Iris pigment epithelial cell (primary cell): ENCODE data around the gene CHEK2.
"Not testable (repeated sequence)": the region's sequence is repeated elsewhere in the genome, so short reads cannot be mapped to it uniquely, and the experiment has no call there.

Experiments
- DNase-seq: peaks from one replicate; pipeline ENCODE4 v3.0.0-alpha.2; 2011; ENCODE audit warnings: low read depth

Gene CHEK2

DNA sequence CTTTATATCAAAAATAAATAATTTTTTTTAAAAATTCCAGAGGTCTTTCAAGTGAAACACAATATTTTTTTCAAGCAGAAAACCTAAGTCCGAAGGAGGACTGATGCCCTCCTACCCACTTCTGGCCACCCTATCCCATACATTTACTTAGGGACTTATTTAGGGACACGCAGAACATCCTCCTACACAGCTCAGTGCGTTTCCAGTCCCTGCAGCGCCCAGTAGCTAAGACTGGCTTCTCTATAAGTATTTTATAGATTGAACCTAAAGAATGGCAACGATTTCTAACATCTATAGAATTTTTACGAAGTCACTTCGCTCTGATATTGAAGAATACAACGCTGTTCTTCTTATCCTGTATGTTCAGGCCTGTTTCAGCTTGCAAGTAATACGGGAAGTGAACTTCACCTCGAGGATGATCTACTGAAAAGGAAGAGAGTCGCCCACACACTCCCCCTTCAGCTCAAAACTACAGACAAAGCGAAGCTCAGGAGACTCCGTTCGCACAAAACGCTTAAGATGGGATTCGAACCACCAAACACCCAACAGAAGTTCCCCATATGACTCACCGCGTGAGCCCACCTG, 328 bp downstream of the CHEK2 start:
- DNase-seq: no peak

DNA sequence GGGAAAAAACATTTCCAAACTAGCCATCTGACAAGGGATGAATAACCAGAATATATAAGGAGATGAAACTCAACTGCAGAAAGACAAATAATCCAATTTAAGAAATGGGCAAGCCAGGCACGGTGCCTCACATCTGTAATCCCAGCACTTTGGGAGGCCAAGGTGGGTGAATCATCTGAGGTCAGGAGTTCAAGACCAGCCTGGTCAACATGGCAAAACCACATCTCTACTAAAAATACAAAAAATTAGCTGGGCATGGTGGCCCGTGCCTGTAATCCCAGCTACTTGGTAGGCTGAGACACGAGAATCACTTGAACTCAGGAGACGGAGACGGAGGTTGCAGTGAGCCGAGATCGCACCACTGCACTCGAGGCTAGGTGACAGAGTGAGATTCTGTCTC, 2.7 kb downstream of the CHEK2 start:
- not testable (repeated sequence) for DNase-seq

DNA sequence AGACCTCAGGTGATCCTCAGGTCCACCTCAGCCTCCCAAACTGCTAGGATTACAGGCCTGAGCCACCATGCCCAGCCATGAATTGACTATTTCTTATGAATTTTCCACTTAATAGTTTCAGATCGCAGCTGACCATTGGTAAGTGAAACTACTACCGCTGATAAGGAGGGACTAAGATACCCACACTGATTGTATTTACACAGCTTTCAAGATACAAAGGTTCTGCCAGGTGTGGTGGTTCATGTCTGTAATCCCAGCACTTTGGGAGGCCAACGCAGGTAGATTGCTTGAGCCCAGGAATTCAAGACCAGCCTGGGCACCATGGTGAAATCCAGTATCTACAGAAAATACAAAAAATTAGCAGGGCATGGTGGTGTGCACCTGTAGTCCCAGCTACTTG, 3.9 kb downstream of the CHEK2 start:
- DNase-seq: no peak

DNA sequence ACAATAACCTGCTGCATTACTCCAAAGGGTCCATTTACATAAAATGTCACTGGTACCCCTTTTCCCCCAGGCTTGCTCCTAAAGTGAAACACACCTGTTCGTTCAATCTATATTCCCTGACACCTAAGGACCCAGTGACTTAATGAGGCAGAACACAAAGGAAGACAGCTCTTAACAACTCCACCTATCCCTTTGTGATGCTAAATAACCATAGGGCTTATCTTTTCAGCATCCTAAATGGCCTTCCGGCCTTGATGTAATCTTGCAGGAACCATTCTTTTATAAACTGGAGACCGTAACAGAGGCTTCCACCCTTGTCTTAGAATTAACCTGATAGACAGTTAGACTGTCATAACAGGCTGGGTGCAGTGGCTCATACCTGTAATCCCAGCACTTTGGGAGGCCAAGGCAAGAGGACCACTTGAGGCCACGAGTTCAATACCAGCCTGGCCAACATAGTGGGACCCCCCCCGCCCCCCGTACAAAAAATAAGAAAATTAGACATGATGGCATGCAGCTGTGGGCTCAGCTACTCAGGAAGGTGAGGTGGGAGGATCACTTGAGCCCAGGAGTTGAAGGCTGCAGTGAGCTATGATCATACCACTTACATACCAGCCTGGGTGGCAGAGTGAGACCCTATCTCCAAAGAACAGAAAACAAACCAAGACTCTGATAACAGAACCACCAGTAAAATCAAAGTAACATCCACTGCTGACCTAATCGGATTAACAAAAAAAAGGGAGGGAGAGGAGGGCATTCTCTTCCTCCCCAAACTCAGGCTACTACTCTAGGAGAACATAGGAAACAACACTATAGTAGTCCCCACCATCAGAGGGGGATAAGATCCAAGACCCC, 5.1 kb downstream of the CHEK2 start:
- no peak for DNase-seq

DNA sequence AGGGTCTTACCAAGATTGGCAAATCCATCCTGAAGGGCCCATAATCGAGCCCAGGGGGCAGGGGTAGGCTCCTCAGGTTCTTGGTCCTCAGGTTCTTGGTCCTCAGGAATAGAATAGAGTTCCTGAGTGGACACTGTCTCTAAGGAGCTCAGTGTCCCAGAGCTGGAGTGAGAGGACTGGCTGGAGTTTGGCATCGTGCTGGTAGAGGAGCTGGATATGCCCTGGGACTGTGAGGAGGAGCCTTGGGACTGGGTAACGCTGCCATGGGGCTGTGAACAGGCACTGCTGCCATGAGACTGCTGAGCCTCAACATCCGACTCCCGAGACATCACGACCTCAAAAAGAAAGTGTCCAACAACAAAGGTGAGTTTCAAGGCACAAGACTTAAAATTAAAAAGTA, 7.2 kb downstream of the CHEK2 start:
- no peak for DNase-seq

DNA sequence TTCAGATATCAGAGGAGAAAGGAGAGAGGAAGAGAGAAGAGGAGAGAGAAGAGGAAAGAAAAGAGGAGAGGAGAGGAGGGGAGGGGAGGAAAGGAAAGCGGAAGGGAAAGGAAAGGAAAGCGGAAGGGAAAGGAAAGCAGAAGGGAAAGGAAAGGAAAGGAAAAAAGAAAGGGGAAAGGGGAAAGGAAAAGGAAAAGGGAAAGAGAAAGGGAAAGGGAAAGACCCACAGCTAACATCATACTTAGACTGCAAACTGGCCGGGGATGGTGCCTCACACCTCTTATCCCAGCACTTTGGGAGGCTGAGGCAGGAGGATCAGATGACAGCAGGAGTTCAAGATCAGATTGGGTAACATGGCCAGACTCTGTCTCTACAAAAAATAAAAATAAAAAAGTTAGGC, 11.4 kb downstream of the CHEK2 start:
- DNase-seq: no peak

DNA sequence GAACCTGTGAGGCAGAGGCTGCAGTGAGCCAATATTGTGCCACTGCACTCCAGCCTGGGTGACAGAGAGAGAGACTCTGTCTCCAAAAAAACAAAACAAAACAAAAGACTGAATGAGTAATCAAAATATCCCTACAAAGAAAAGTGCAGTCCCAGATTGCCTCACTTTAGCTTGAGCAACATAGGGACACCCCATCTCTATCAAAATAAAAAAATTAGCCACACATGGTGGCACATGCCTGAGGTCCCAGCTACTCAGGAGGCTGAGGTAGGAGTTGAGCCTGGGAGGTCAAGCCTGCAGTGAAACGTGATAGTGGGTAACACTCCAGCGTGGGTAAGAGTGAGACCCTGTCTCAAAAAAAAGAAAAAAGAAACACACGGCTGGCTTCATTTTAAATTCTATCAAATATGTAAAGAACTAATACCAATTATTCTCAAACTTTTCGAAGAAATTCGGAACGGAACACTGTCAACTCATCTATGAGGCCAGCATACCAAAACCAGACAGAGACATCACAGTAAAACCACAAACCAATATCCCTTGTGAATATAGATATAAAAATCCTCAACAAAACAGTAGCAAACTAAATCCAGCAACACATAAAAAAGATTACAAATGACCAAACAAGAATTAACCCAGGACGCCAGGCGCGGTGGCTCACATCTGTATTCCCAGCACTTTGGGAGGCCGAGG, 12.9 kb downstream of the CHEK2 start:
- DNase-seq: peak; percentile 64

DNA sequence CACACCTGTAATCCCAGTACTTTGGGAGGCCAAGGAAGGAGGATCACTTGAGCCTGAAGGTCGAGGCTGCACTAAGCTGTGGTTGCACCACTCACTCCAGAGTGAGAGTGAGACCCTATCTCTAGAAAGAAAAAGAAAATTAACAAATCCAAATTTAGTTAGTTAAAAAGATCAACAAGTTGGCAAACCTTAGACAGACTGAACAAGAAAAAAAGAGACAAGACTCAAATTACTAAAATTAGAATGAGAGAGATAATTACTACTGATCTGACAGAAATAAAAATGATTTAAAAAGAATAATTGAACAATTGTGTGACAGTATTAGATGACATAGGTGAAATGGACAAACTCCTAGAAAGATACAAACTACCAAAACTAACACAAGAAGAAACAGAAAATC, 13.6 kb downstream of the CHEK2 start:
- DNase-seq: no peak

DNA sequence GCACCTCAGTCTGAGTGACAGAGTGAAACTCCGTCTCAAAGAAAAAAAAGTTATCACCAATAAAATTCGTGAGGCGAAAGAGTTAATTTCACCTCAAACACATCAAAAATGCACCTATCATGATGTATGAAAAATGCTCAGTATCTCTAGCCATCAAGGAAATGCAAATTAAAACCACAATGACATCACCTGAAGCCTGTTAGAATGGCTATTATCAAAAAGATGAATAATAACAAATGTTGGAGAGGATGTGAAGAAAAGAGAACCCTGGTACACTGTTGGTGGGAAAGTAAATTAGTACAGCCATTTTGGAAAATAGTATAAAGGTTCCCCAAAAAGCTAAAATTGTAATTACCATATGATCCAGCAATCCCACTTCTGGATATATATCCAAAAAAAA, 23.6 kb downstream of the CHEK2 start:
- no peak for DNase-seq

DNA sequence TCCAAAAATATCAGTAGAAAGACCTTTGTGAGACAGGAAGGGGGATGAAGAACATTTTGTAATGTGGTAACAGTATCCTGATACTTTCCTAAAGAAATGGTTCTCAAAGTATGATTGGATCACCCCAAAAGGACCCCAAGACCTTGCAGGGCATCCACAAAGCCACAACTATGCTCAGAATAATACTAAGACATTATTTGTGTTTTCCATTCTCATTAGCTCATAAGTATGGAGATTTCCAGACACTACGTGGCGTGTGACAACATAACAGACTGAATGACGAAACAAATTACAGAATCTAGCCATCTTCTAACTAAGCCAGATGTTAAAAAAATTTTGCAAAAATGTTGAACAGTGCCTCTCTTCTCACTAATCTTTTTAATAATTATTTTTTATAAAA, 24.9 kb downstream of the CHEK2 start:
- peak; percentile 88 for DNase-seq

DNA sequence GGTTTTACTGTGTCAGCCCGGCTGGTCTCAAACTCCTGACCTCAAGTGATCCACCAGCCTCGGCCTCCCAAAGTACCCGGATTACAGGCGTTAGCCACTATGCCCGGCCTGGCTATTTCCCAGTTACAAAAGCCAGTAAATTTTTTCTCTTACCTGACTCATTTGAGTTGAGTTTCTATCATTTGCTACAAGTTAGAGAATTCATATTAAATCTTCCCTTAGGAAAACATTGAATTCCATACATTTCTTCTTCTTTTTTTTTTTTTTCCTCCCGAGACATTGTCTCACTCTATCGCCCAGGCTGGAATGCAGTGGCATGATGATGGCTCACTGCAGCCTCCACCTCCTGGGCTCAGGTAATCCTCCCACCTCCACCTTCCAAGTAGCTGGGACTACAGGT, 26.0 kb downstream of the CHEK2 start:
- DNase-seq: peak; percentile 16

DNA sequence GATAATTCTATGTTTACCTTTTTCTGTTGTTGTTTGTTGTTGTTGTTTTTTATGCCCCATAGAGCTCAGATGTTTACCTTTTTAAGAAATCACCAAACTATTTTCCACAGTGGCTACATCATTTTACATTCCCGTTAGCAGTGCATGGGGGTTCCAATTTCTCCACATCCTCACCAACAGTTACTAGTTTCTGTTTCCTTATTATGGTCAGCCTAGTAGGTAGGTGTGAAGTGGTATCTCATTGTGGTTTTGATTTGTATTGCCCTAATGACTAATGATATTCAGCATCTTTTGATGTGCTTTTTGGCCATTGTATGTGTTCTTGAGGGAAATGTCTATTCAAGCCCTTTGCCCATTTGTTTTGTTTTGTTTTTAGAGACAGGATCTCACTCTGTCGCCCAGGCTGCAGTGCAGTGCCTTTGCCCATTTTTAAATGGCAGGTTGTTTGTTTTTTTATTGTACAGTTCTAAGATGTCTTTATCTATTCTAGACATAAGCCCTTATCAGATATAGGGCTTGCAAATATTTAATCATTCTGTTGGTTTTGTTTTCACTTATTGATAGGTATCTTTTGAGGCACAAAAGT, 27.5 kb downstream of the CHEK2 start:
- DNase-seq: peak; percentile 25

DNA sequence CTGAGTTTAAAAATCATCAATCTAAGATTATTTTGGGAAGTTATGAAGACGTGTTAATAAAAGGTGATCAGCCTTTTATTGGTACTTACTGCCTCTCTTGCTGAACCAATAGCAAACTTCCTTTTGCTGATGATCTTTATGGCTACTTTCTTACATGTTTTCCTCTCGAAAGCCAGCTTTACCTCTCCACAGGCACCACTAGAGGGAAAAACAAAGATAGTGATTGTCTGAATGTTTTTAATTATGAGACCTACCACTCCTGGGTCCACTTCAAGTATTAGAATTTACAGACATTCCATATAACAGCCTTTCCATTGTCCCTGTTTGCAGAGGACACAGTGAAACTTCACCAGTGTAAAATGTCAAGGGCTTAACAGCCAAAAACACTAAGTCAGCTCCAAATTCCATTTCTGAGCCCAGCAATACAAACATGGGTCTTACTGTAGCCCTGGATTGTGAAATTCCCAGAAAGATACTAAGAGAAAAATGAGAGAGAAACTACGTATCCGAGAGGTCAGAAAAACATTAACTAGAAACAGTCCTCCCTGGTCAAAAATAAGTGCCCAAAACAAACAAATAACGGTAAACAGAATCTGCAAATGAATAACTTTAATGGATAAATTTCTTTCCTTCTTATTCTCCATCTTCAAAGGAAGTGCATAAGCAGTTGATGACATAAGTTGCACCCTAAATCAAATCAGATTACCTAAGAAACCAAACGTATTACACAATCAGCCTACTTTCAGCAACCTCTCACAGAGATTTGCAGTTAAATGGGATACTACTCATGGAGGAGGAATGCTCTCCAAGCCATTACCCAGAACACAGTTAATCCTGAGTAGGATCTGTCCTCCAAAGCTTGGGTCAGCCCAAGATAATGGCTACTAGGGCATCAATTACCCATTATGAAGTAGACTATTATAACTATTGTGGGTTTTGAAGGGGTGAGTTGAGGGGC, 29.5 kb downstream of the CHEK2 start:
- DNase-seq: peak; percentile 98

DNA sequence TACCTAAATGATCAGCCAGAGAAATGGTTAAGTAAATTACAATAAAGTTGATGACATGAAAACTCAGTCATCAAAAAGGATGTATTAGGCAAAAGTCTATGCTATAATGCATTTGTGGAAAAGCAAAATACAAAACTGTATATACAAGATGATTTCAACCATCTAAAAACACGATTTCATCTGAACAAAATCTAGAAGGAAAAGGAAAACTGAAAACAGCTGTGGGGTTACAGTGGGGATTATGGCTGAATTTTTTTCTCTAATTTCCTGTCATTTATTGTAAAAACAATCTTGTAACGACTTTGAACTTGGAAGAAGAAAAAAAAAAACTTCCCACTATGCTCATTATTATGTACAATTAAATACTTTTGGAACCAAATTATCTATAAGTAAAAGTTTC, 30.3 kb downstream of the CHEK2 start:
- no peak for DNase-seq

DNA sequence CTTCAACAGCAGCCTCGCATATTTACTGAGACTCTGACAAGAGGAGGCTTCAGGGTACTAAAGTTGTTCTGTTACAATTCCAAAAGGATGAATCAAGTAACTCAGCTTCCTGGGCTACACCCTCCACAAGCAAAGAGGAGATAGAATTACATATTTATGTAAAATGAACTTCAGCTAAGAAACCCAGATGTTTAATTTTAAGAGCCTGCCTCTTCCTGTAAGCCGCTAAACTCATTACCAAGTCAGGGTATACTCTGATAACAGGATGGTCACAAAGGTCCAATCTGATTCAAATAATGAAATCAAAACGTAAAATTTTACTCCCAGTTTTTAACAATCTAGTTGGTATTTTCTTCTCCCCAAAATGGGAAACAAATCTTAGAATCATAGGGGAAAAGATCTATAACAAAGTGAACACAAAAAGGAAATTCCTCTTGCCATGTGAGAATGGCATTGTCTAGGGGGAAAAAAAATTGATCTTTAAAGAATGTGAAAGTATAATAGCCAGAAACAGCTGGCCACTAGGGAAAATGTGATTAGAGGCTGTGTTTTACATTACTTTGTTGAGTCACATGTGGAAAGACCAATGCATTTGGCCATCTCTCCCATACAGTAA, 30.9 kb downstream of the CHEK2 start:
- peak; percentile 93 for DNase-seq

DNA sequence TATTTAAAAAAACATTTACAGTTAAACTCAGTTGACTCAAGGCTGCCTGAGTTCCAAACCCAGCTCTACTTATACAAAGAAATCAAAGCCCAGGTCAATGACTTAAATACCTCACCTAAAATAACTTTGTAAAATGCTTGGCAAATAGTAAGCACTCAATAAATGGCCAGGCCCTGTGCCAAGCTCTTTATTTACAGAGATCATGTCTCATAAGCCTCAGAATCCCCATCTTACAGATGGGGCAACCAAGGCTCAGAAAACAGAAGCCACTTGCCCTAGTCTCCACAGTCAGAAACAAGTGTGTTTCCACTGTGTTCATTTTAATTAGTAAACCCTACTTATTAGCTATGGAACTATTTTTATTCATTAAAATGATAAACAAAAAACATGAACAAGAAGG, 31.5 kb downstream of the CHEK2 start:
- peak; percentile 51 for DNase-seq

DNA sequence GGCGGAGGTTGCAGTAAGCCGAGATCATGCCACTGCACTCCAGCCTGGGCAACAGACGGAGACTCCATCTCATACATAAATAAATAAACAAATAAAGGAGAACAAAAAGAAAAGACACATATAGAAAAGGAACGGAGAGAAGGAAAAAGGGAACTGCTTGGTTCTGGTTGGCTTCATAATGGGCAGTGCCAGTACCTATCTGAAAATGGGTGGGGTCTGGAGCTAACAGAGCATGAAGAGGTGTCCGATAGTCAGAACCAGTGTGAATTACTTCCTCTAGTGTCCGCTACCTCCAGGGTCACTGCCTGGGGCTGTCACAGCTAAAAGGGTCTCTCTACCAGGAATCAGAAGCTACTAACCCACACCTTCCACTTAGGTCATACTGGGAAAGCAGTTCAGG, 34.8 kb downstream of the CHEK2 start:
- DNase-seq: no peak

DNA sequence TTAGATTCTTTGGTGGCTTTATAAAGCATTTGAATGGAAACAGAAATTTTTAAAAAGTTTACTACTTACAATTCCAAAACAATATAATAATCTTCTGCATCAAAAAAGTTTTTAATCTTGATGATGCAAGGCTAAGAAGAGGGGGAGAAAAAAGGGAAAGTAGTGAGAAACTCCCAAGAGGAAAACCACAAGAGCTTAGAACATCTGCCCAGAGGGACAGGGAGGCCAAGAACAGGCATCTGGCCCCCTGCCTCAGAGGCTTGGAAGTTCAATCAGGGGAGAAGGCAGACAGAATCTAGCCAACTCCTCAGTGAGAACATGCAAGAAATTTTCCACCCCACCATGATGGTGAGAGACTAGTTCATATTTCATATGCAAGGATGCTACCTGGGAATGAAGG, 38.2 kb downstream of the CHEK2 start:
- DNase-seq: peak; percentile 22

DNA sequence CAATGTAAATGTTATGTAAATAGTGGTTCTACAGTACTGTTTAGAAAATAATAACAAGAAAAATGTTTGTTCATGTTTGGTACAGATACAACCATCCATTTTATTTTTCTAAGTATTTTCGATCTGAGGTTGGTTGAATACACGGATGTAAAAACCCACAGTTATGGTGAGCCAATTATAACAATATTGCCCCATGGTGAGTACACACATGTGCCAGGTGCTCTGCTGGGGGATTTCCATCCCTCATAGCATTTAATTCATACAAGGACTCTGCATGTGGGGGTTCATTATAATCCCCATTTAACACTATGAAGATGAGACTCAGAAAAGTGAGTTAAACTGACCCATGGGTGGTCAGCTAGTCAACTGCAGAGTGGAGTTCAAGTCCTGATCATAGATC, 38.7 kb downstream of the CHEK2 start:
- DNase-seq: no peak

DNA sequence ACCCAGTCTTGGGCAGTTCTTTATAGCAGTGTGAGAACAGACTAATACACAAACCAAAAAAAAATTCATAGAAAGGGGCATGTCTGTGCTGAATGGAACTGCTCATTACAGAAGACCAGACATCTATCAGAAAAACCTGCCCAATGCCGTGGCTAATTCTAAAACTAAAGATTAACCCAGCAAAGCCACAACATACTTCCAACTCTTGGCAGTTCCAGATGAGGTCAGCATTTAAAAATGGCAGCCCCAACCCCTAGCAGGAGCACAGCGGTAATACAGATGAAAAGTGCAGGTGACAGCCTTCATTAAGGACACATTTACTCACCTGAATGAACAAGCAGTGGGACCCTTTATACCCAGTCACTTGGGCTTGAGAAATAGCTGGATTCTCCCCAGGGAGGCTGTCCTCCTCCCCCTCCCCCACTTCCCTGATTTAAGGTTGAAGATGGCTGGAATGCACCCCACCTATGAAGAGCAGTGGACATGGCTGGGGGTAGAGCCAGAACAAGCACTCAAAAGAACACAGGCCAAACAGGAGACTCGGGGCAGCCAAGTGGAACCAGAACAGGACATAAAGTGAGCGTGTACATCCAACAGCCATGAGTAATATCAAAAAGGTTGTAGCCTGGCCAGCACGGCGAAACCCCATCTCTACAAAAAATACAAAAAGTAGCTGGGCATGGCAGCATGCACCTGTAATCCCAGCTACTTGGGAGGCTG, 48.4 kb downstream of the CHEK2 start:
- DNase-seq: not testable (repeated sequence)

DNA sequence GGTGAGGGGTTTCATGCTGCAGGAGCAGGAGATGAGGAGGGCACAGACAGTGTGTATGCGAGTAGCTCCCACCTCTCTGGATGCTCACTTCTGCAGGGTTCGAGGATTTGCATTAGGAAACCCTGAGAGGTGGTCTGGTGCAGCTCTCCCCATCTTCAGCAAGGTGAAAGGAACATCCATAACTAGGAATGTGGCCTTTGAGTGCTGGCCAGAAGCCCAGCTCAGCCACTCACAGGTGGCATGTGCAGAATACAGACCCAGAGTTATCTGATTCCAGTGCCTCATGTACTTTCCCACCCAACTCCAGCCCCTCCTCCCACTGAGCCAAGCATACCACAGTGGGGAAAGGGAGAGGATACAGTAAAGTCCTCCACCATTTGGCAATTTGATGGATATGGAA, 51.8 kb downstream of the CHEK2 start:
- not testable (repeated sequence) for DNase-seq
